ENCODE measurements around the gene PLEKHM2.

Gene PLEKHM2

DNA sequence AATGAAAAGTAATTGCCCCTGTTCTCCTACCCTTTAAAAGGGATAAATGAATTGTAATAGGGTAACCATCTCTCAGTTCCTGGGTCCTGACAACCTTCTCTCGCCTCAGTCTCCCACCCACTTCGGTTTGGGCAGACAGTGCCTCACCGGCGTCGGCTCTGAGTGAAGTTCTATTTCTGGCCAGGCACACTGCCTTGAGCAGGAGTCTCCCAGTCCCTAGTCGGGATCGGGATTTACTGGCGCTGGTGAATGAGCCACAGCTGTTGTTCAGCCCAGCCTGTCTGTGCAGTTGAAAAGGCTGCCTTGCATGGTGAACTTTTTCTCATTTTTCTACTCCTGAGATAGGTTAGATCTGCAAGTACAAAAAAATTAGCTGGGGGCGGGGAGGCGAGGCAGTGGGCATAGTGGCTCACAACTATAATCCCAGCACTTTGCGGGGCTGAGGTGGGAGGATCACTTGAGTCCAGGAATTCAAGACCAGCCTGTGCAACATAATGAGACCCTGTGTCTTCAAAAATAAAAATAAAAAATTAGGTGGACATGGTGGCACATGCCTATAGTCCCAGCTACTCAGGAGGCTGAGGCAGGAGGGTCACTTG lies 7.4 kb downstream of the PLEKHM2 start:
- H2BK120ac ChIP-seq (ENCODE audit: low read depth, low read length), result no peak overlapping the region
- H4K5ac ChIP-seq (ENCODE audit: low read length), result no peak overlapping the region
- no peak overlapping the region for H3K4ac ChIP-seq (ENCODE audit: low read depth, low read length)
- no peaks in the 10 kb centered on the region for H3K36me3 ChIP-seq (ENCODE audit: control insufficient read depth, insufficient read depth, low read length)
- H2BK15ac ChIP-seq (replicated peaks; ENCODE audit: low read depth), result no peak overlapping the region
- DNase-seq, result no peak
- H3K23ac ChIP-seq (ENCODE audit: low read length), result no peak overlapping the region
- no peak overlapping the region for H3K18ac ChIP-seq (ENCODE audit: low read length)
- no peak overlapping the region for H4K8ac ChIP-seq (ENCODE audit: low read depth, low read length)
- no peak overlapping the region for H3K4me2 ChIP-seq (ENCODE audit: low read length)
- H3K79me1 ChIP-seq (ENCODE audit: low read length), result peaks cover 31% of the 10 kb centered on the region
- H2AK5ac ChIP-seq (ENCODE audit: low read length), result no peak overlapping the region
- no peak overlapping the region for H3K4me3 ChIP-seq (ENCODE audit: low read length)
- no CpG with 5 or more reads among the region's 11 CpGs for WGBS (ENCODE audit: extremely low coverage, insufficient coverage, low lambda C conversion rate)
- no peaks in the 10 kb centered on the region for H3K27me3 ChIP-seq (ENCODE audit: insufficient read depth, low read length, poor library complexity)
- no peak overlapping the region for H3K27ac ChIP-seq (ENCODE audit: low read depth, low read length)
- H3K56ac ChIP-seq (ENCODE audit: low read length), result no peak overlapping the region
- H3K9ac ChIP-seq (ENCODE audit: low read length), result no peak overlapping the region
- H3K79me2 ChIP-seq (ENCODE audit: control insufficient read depth, insufficient read depth, low read length), result peaks cover 34% of the 10 kb centered on the region
- H3K4me1 ChIP-seq (ENCODE audit: control insufficient read depth, low read depth, low read length), result no peaks in the 10 kb centered on the region
- H2BK5ac ChIP-seq (ENCODE audit: low read length), result no peak overlapping the region

DNA sequence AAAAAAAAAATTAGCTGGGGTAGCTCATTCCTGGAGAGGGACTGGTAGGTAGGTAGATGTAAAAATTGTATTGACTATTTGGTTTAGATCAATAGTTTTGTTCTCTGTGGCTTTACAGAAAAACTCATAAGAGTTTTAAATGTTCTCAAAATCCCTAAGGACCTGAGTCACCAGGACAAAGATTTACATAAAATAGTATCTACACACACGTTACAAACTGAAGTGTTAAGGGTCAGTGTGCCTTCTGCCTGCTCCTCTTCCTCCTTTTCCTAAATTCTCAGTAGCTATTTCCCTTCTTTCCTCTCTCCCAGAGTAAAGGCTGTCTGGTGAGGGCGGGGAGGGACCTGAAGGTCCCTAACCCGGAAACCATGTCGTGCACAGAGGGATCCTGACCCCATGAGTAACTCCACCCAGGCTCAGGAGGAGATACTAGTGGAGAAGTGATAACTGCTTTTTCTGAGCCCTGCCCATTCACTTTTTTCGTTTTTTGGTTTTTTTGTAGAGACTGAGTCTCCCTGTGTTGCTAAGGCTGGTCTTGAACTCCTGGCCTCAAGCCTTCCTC lies 8.1 kb downstream of the PLEKHM2 start:
- H3K79me2 ChIP-seq (ENCODE audit: control insufficient read depth, insufficient read depth, low read length), result peaks cover 36% of the 10 kb centered on the region
- no CpG with 5 or more reads among the region's 5 CpGs for WGBS (ENCODE audit: extremely low coverage, insufficient coverage, low lambda C conversion rate)
- no peak overlapping the region for H3K56ac ChIP-seq (ENCODE audit: low read length)

DNA sequence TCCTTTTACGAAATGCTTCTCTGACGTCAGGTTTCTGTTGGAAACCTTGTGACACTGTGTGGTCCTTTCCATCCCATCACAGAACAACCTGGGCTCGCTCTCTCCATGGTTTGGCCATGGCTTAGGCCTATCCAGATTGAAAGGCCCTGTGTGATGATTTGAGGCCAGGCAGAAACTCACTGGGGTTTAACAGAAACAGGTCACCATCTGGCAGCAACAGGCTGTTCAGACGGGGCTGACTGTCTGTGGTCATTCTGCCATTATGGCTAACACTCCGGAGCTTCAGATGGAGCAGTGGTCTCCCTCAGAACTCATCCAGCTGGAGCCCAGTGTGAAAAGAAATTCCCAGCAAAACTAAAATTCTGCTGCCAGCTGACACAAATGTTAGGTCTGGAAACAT lies 9.3 kb downstream of the PLEKHM2 start:
- H3K79me1 ChIP-seq (ENCODE audit: low read length), result peaks cover 31% of the 10 kb centered on the region

More for the DNA sequence above, 8.1 kb downstream of the PLEKHM2 start:
- H3K27ac ChIP-seq (ENCODE audit: low read depth, low read length), result no peak overlapping the region
- no peak overlapping the region for H2AK5ac ChIP-seq (ENCODE audit: low read length)
- no peak overlapping the region for H4K8ac ChIP-seq (ENCODE audit: low read depth, low read length)
- no peak overlapping the region for H2BK5ac ChIP-seq (ENCODE audit: low read length)
- H3K18ac ChIP-seq (ENCODE audit: low read length), result no peak overlapping the region
- no peaks in the 10 kb centered on the region for H3K27me3 ChIP-seq (ENCODE audit: insufficient read depth, low read length, poor library complexity)
- H3K79me1 ChIP-seq (ENCODE audit: low read length), result peaks cover 32% of the 10 kb centered on the region
- H2BK15ac ChIP-seq (replicated peaks; ENCODE audit: low read depth), result no peak overlapping the region
- H4K5ac ChIP-seq (ENCODE audit: low read length), result no peak overlapping the region
- H3K36me3 ChIP-seq (ENCODE audit: control insufficient read depth, insufficient read depth, low read length), result no peaks in the 10 kb centered on the region
- no peak overlapping the region for H3K9ac ChIP-seq (ENCODE audit: low read length)
- no peak overlapping the region for H3K4ac ChIP-seq (ENCODE audit: low read depth, low read length)
- no peak for DNase-seq
- H2BK120ac ChIP-seq (ENCODE audit: low read depth, low read length), result no peak overlapping the region
- H3K4me1 ChIP-seq (ENCODE audit: control insufficient read depth, low read depth, low read length), result no peaks in the 10 kb centered on the region
- H3K23ac ChIP-seq (ENCODE audit: low read length), result no peak overlapping the region
- no peak overlapping the region for H3K4me3 ChIP-seq (ENCODE audit: low read length)
- no peak overlapping the region for H3K4me2 ChIP-seq (ENCODE audit: low read length)

DNA sequence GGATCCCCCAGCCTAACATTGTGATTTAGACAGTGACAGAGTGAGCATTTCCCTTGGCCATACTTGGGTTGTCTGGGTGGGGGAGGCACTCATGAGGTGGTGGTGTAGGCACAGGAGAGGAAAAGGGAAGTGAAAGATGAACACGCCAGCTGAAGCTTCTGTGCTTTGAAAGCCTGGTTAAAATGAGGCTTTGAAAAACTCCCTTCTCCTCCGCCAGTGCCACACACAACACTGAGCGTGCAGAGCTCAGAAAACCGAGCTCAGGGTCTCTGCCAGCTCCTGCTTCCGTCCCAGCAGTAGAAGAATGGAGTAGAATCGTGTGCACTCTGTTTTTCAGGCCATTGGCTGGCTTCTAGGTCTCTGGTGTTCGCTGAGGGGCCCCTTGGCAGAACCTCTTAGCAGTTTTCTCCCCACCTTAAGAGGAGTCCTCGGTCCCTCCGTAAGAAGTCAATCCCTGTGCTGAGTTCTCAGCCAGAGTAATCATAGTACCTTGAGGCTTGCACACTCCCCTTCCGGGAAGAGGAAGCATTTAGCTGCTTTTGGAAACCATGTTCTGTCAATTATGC lies 12.9 kb downstream of the PLEKHM2 start:
- Histone ChIP-seq H3K4ac (ENCODE audit: low read depth, low read length) (no peak overlapping the region), H3K27ac (ENCODE audit: low read depth, low read length) (no peak overlapping the region), H4K8ac (ENCODE audit: low read depth, low read length) (no peak overlapping the region), H3K9ac (ENCODE audit: low read length) (no peak overlapping the region), H2AK5ac (ENCODE audit: low read length) (no peak overlapping the region), H3K79me1 (ENCODE audit: low read length) (peaks cover 24% of the 10 kb centered on the region), H3K36me3 (ENCODE audit: control insufficient read depth, insufficient read depth, low read length) (no peaks in the 10 kb centered on the region), H3K23ac (ENCODE audit: low read length) (no peak overlapping the region), H3K4me2 (ENCODE audit: low read length) (no peak overlapping the region), H3K18ac (ENCODE audit: low read length) (no peak overlapping the region), H3K79me2 (ENCODE audit: control insufficient read depth, insufficient read depth, low read length) (peaks cover 10% of the 10 kb centered on the region), H4K5ac (ENCODE audit: low read length) (no peak overlapping the region), H2BK15ac (replicated peaks; ENCODE audit: low read depth) (no peak overlapping the region), H3K4me1 (ENCODE audit: control insufficient read depth, low read depth, low read length) (no peaks in the 10 kb centered on the region), H2BK5ac (ENCODE audit: low read length) (no peak overlapping the region), H2BK120ac (ENCODE audit: low read depth, low read length) (no peak overlapping the region), H3K56ac (ENCODE audit: low read length) (no peak overlapping the region), H3K4me3 (ENCODE audit: low read length) (no peak overlapping the region), H3K27me3 (ENCODE audit: insufficient read depth, low read length, poor library complexity) (no peaks in the 10 kb centered on the region)
- DNase-seq, result no peak
- WGBS (ENCODE audit: extremely low coverage, insufficient coverage, low lambda C conversion rate), result no CpG with 5 or more reads among the region's 10 CpGs

More for the DNA sequence above, 9.3 kb downstream of the PLEKHM2 start:
- Histone ChIP-seq H3K56ac (ENCODE audit: low read length) (no peak overlapping the region), H2AK5ac (ENCODE audit: low read length) (no peak overlapping the region), H3K18ac (ENCODE audit: low read length) (no peak overlapping the region), H3K27me3 (ENCODE audit: insufficient read depth, low read length, poor library complexity) (no peaks in the 10 kb centered on the region), H3K36me3 (ENCODE audit: control insufficient read depth, insufficient read depth, low read length) (no peaks in the 10 kb centered on the region), H3K27ac (ENCODE audit: low read depth, low read length) (no peak overlapping the region), H3K4me2 (ENCODE audit: low read length) (no peak overlapping the region), H3K23ac (ENCODE audit: low read length) (no peak overlapping the region), H3K79me2 (ENCODE audit: control insufficient read depth, insufficient read depth, low read length) (peaks cover 28% of the 10 kb centered on the region), H4K8ac (ENCODE audit: low read depth, low read length) (no peak overlapping the region), H3K4me1 (ENCODE audit: control insufficient read depth, low read depth, low read length) (no peaks in the 10 kb centered on the region), H4K5ac (ENCODE audit: low read length) (no peak overlapping the region), H3K4me3 (ENCODE audit: low read length) (no peak overlapping the region), H2BK120ac (ENCODE audit: low read depth, low read length) (no peak overlapping the region), H3K4ac (ENCODE audit: low read depth, low read length) (no peak overlapping the region), H3K9ac (ENCODE audit: low read length) (no peak overlapping the region), H2BK15ac (replicated peaks; ENCODE audit: low read depth) (no peak overlapping the region), H2BK5ac (ENCODE audit: low read length) (no peak overlapping the region)
- no CpG with 5 or more reads among the region's 5 CpGs for WGBS (ENCODE audit: extremely low coverage, insufficient coverage, low lambda C conversion rate)
- no peak for DNase-seq

DNA sequence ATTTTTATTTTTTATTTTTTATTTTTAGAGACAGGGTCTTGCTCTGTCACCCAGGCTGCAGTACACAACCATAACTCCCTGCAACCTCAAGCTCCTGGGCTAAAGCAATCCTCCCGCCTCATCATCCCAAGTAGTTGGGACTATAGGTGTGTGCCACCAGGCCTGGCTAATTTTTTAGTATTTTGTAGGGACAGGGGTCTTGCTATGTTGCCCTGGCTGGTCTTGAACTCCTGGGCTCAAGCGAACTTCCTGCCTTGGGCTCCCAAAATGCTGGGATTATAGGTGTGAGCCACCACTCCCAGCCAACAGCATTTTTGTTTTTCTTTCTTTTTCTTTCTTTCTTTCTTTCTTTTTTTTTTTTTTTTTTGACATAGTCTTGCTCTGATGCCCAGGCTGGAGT lies 14.1 kb downstream of the PLEKHM2 start:
- H3K18ac ChIP-seq (ENCODE audit: low read length), result no peak overlapping the region
- H3K79me1 ChIP-seq (ENCODE audit: low read length), result peaks cover 21% of the 10 kb centered on the region
- H3K9ac ChIP-seq (ENCODE audit: low read length), result no peak overlapping the region
- no peak overlapping the region for H4K8ac ChIP-seq (ENCODE audit: low read depth, low read length)
- no peaks in the 10 kb centered on the region for H3K27me3 ChIP-seq (ENCODE audit: insufficient read depth, low read length, poor library complexity)
- no peak overlapping the region for H3K4ac ChIP-seq (ENCODE audit: low read depth, low read length)
- H3K56ac ChIP-seq (ENCODE audit: low read length), result no peak overlapping the region
- H3K23ac ChIP-seq (ENCODE audit: low read length), result no peak overlapping the region
- H3K27ac ChIP-seq (ENCODE audit: low read depth, low read length), result no peak overlapping the region
- H2AK5ac ChIP-seq (ENCODE audit: low read length), result no peak overlapping the region
- H3K4me2 ChIP-seq (ENCODE audit: low read length), result no peak overlapping the region
- H3K36me3 ChIP-seq (ENCODE audit: control insufficient read depth, insufficient read depth, low read length), result no peaks in the 10 kb centered on the region
- H4K5ac ChIP-seq (ENCODE audit: low read length), result no peak overlapping the region
- no peak for DNase-seq
- no peaks in the 10 kb centered on the region for H3K4me1 ChIP-seq (ENCODE audit: control insufficient read depth, low read depth, low read length)
- WGBS (ENCODE audit: extremely low coverage, insufficient coverage, low lambda C conversion rate), result no CpG with 5 or more reads among the region's 2 CpGs
- no peak overlapping the region for H3K4me3 ChIP-seq (ENCODE audit: low read length)
- H2BK5ac ChIP-seq (ENCODE audit: low read length), result no peak overlapping the region
- no peak overlapping the region for H2BK15ac ChIP-seq (replicated peaks; ENCODE audit: low read depth)
- H3K79me2 ChIP-seq (ENCODE audit: control insufficient read depth, insufficient read depth, low read length), result peaks cover 5% of the 10 kb centered on the region
- H2BK120ac ChIP-seq (ENCODE audit: low read depth, low read length), result no peak overlapping the region
